ENCODE data around the gene DNAJB8.

Gene DNAJB8

GRCh38 chr3:128455116-128455515, 11.6 kb downstream of the DNAJB8 start:
- Histone ChIP-seq H3K27me3 (ENCODE audit: control insufficient read depth, insufficient read depth, low read length) (peaks cover 2% of the 10 kb centered on the region), H3K4me3 (ENCODE audit: low read length) (no peak overlapping the region), H3K36me3 (ENCODE audit: control insufficient read depth, insufficient read depth, low read length) (no peaks in the 10 kb centered on the region), H3K4me1 (ENCODE audit: control insufficient read depth, insufficient read depth, low read length) (no peaks in the 10 kb centered on the region), H3K27ac (ENCODE audit: low read depth, low read length) (no peak overlapping the region), H3K9ac (ENCODE audit: low read length) (no peak overlapping the region)

- Histone ChIP-seq H3K27me3 (ENCODE audit: control insufficient read depth, insufficient read depth, low read length) (peaks cover 2% of the 10 kb centered on the region), H3K27ac (ENCODE audit: low read depth, low read length) (no peak overlapping the region), H3K36me3 (ENCODE audit: control insufficient read depth, insufficient read depth, low read length) (no peaks in the 10 kb centered on the region), H3K4me3 (ENCODE audit: low read length) (no peak overlapping the region), H3K4me1 (ENCODE audit: control insufficient read depth, insufficient read depth, low read length) (no peaks in the 10 kb centered on the region), H3K9ac (ENCODE audit: low read length) (no peak overlapping the region)
Measured at GRCh38 chr3:128454310-128454618, 12.4 kb downstream of the DNAJB8 start.

- Histone ChIP-seq H3K4me1 (ENCODE audit: control insufficient read depth, insufficient read depth, low read length) (no peaks in the 10 kb centered on the region), H3K27ac (ENCODE audit: low read depth, low read length) (no peak overlapping the region), H3K27me3 (ENCODE audit: control insufficient read depth, insufficient read depth, low read length) (peaks cover 2% of the 10 kb centered on the region)
Measured at GRCh38 chr3:128453501-128454309, 13.0 kb downstream of the DNAJB8 start.

GRCh38 chr3:128452678-128453275, 13.9 kb downstream of the DNAJB8 start:
- no peak overlapping the region for H3K9ac ChIP-seq (ENCODE audit: low read length)
- H3K36me3 ChIP-seq (ENCODE audit: control insufficient read depth, insufficient read depth, low read length): no peaks in the 10 kb centered on the region
- no peaks in the 10 kb centered on the region for H3K4me1 ChIP-seq (ENCODE audit: control insufficient read depth, insufficient read depth, low read length)
- H3K27ac ChIP-seq (ENCODE audit: low read depth, low read length): no peak overlapping the region
- H3K4me3 ChIP-seq (ENCODE audit: low read length): no peak overlapping the region
- H3K27me3 ChIP-seq (ENCODE audit: control insufficient read depth, insufficient read depth, low read length): peaks cover 2% of the 10 kb centered on the region

More at GRCh38 chr3:128453501-128454309, 13.0 kb downstream of the DNAJB8 start:
- no peak overlapping the region for H3K4me3 ChIP-seq (ENCODE audit: low read length)
- no peaks in the 10 kb centered on the region for H3K36me3 ChIP-seq (ENCODE audit: control insufficient read depth, insufficient read depth, low read length)
- no peak overlapping the region for H3K9ac ChIP-seq (ENCODE audit: low read length)

- peaks cover 3% of the 10 kb centered on the region for H3K27me3 ChIP-seq (ENCODE audit: control insufficient read depth, insufficient read depth, low read length)
- H3K9ac ChIP-seq (ENCODE audit: low read length): no peak overlapping the region
- no peaks in the 10 kb centered on the region for H3K36me3 ChIP-seq (ENCODE audit: control insufficient read depth, insufficient read depth, low read length)
- H3K4me1 ChIP-seq (ENCODE audit: control insufficient read depth, insufficient read depth, low read length): no peaks in the 10 kb centered on the region
- no peak overlapping the region for H3K27ac ChIP-seq (ENCODE audit: low read depth, low read length)
- no peak overlapping the region for H3K4me3 ChIP-seq (ENCODE audit: low read length)
Measured at GRCh38 chr3:128452120-128452519, 14.6 kb downstream of the DNAJB8 start.

GRCh38 chr3:128449111-128449638, 17.5 kb downstream of the DNAJB8 start:
- no peak overlapping the region for H3K9ac ChIP-seq (ENCODE audit: low read length)
- peaks cover 2% of the 10 kb centered on the region for H3K27me3 ChIP-seq (ENCODE audit: control insufficient read depth, insufficient read depth, low read length)
- no peak overlapping the region for H3K27ac ChIP-seq (ENCODE audit: low read depth, low read length)
- H3K4me3 ChIP-seq (ENCODE audit: low read length): no peak overlapping the region
- no peaks in the 10 kb centered on the region for H3K36me3 ChIP-seq (ENCODE audit: control insufficient read depth, insufficient read depth, low read length)
- H3K4me1 ChIP-seq (ENCODE audit: control insufficient read depth, insufficient read depth, low read length): no peaks in the 10 kb centered on the region

GRCh38 chr3:128448491-128448890, 18.2 kb downstream of the DNAJB8 start:
- no peak overlapping the region for H3K9ac ChIP-seq (ENCODE audit: low read length)
- H3K4me1 ChIP-seq (ENCODE audit: control insufficient read depth, insufficient read depth, low read length): no peaks in the 10 kb centered on the region
- no peak overlapping the region for H3K27ac ChIP-seq (ENCODE audit: low read depth, low read length)
- H3K27me3 ChIP-seq (ENCODE audit: control insufficient read depth, insufficient read depth, low read length): peaks cover 2% of the 10 kb centered on the region
- no peaks in the 10 kb centered on the region for H3K36me3 ChIP-seq (ENCODE audit: control insufficient read depth, insufficient read depth, low read length)
- no peak overlapping the region for H3K4me3 ChIP-seq (ENCODE audit: low read length)

GRCh38 chr3:128447561-128448013, 19.1 kb downstream of the DNAJB8 start:
- no peak overlapping the region for H3K27ac ChIP-seq (ENCODE audit: low read depth, low read length)
- no peak overlapping the region for H3K4me3 ChIP-seq (ENCODE audit: low read length)
- no peaks in the 10 kb centered on the region for H3K36me3 ChIP-seq (ENCODE audit: control insufficient read depth, insufficient read depth, low read length)
- H3K9ac ChIP-seq (ENCODE audit: low read length): no peak overlapping the region
- H3K4me1 ChIP-seq (ENCODE audit: control insufficient read depth, insufficient read depth, low read length): no peaks in the 10 kb centered on the region
- peaks cover 2% of the 10 kb centered on the region for H3K27me3 ChIP-seq (ENCODE audit: control insufficient read depth, insufficient read depth, low read length)

- Histone ChIP-seq H3K36me3 (ENCODE audit: control insufficient read depth, insufficient read depth, low read length) (no peaks in the 10 kb centered on the region), H3K27me3 (ENCODE audit: control insufficient read depth, insufficient read depth, low read length) (peaks cover 2% of the 10 kb centered on the region)
Measured at GRCh38 chr3:128446821-128447220, 19.9 kb downstream of the DNAJB8 start.

GRCh38 chr3:128445357-128445756, 21.3 kb downstream of the DNAJB8 start:
- Histone ChIP-seq H3K4me1 (ENCODE audit: control insufficient read depth, insufficient read depth, low read length) (no peaks in the 10 kb centered on the region), H3K27ac (ENCODE audit: low read depth, low read length) (no peak overlapping the region), H3K27me3 (ENCODE audit: control insufficient read depth, insufficient read depth, low read length) (peaks cover 2% of the 10 kb centered on the region), H3K4me3 (ENCODE audit: low read length) (no peak overlapping the region), H3K9ac (ENCODE audit: low read length) (no peak overlapping the region), H3K36me3 (ENCODE audit: control insufficient read depth, insufficient read depth, low read length) (no peaks in the 10 kb centered on the region)

More at GRCh38 chr3:128446821-128447220, 19.9 kb downstream of the DNAJB8 start:
- H3K4me1 ChIP-seq (ENCODE audit: control insufficient read depth, insufficient read depth, low read length): no peaks in the 10 kb centered on the region
- no peak overlapping the region for H3K9ac ChIP-seq (ENCODE audit: low read length)
- no peak overlapping the region for H3K4me3 ChIP-seq (ENCODE audit: low read length)
- H3K27ac ChIP-seq (ENCODE audit: low read depth, low read length): no peak overlapping the region

GRCh38 chr3:128443771-128444170, 22.9 kb downstream of the DNAJB8 start:
- Histone ChIP-seq H3K36me3 (ENCODE audit: control insufficient read depth, insufficient read depth, low read length) (no peaks in the 10 kb centered on the region), H3K27ac (ENCODE audit: low read depth, low read length) (no peak overlapping the region), H3K27me3 (ENCODE audit: control insufficient read depth, insufficient read depth, low read length) (peaks cover 2% of the 10 kb centered on the region), H3K9ac (ENCODE audit: low read length) (no peak overlapping the region), H3K4me3 (ENCODE audit: low read length) (no peak overlapping the region), H3K4me1 (ENCODE audit: control insufficient read depth, insufficient read depth, low read length) (no peaks in the 10 kb centered on the region)

- no peak overlapping the region for H3K4me3 ChIP-seq (ENCODE audit: low read length)
- H3K27ac ChIP-seq (ENCODE audit: low read depth, low read length): no peak overlapping the region
- no peaks in the 10 kb centered on the region for H3K4me1 ChIP-seq (ENCODE audit: control insufficient read depth, insufficient read depth, low read length)
- no peak overlapping the region for H3K9ac ChIP-seq (ENCODE audit: low read length)
- H3K27me3 ChIP-seq (ENCODE audit: control insufficient read depth, insufficient read depth, low read length): peaks cover 6% of the 10 kb centered on the region
- no peaks in the 10 kb centered on the region for H3K36me3 ChIP-seq (ENCODE audit: control insufficient read depth, insufficient read depth, low read length)
Measured at GRCh38 chr3:128442949-128443348, 23.7 kb downstream of the DNAJB8 start.
